NCI-H1417 treated with DMSO at 0.1 percent for 48 hours (cell line): ENCODE results near the gene PWP2.
"Not testable (repeated sequence)": the region's sequence is repeated elsewhere in the genome, so short reads cannot be mapped to it uniquely, and the experiment has no call there.

Experiments used
- DNase-seq: peaks from one replicate; lab custom pipeline; 2025; lab: John Stamatoyannopoulos, UW

The PWP2 gene

GRCh38 chr21:44163167-44163653, 56.0 kb downstream of the PWP2 start:
- not testable (repeated sequence) for DNase-seq

GRCh38 chr21:44165933-44166332, 58.7 kb downstream of the PWP2 start:
- DNase-seq: not testable (repeated sequence)

GRCh38 chr21:44167527-44167926, 60.3 kb downstream of the PWP2 start:
- not testable (repeated sequence) for DNase-seq

GRCh38 chr21:44170326-44170725, 63.1 kb downstream of the PWP2 start:
- not testable (repeated sequence) for DNase-seq

GRCh38 chr21:44170863-44171262, 63.7 kb downstream of the PWP2 start:
- DNase-seq: not testable (repeated sequence)

- DNase-seq: not testable (repeated sequence)
These were observed 64.9 kb downstream of the PWP2 start for GRCh38 chr21:44171962-44172572.

- DNase-seq: not testable (repeated sequence)
These were observed 65.5 kb downstream of the PWP2 start for GRCh38 chr21:44172741-44173140.

GRCh38 chr21:44175189-44175588, 68.0 kb downstream of the PWP2 start:
- DNase-seq: not testable (repeated sequence)

- DNase-seq: not testable (repeated sequence)
These were observed 68.9 kb downstream of the PWP2 start for GRCh38 chr21:44176127-44176526.
